CD4-positive, alpha-beta T cell (primary cell): Measurements from ENCODE around the gene CCDC102A. TPM values are rescaled to one million over a fixed set of nuclear protein-coding genes. Genes with fewer than 3 reads are reported as not detected.
A peak's percentile ranks its signal among the peaks of the same experiment; 100 is the strongest.

Source experiments
- ATAC-seq: fragments of 200-7000 bp; cut with Tn5 transposase; one replicate; pipeline ENCODE4 v1.10.0; 2022; ENCODE audit warnings: mild to moderate bottlenecking; ENCODE audit not compliant: poor library complexity
- CTCF ChIA-PET: fragments of 350-600 bp; sonication (Branson Sonifier 250); formaldehyde crosslinking; loops from one replicate; lab custom pipeline; 2021; ENCODE audit warnings: antibody characterized with exemption, inconsistent platforms; lab: Charles Lee
- POLR2A ChIA-PET: fragments of 350-600 bp; sonication (Branson Sonifier 250); formaldehyde crosslinking; loops from one replicate; lab custom pipeline; 2021; ENCODE audit warnings: antibody characterized with exemption, inconsistent platforms; lab: Charles Lee
- DNase-seq, 14 experiments: peaks; one replicate each; pipeline ENCODE4 v3.0.0-alpha.2; 2013 to 2020; ENCODE audit warnings: mixed read lengths in 2 of 14
- H3K27ac ChIP-seq, 2 donors: one replicate each; pipeline versions ENCODE4 v1.5.1 to v1.7.0; 2013; ENCODE audit warnings: low read length in 2 of 2, low read depth in 1 of 2, mild to moderate bottlenecking in 1 of 2
- H3K27me3 ChIP-seq, 2 experiments: 1 replicate in 1 of 2; 2 replicates in 1 of 2; pipeline versions ENCODE4 v1.6.1 to v1.7.0; 2013; ENCODE audit warnings: low read length in 2 of 2, control low read depth in 1 of 2, mild to moderate bottlenecking in 1 of 2, moderate library complexity in 1 of 2; ENCODE audit not compliant: insufficient read depth in 2 of 2, control insufficient read depth in 1 of 2
- H3K36me3 ChIP-seq: one replicate; pipeline ENCODE4 v1.6.1; 2013; ENCODE audit warnings: low read length, control low read depth; ENCODE audit not compliant: insufficient read depth
- H3K4me1 ChIP-seq: one replicate; pipeline ENCODE4 v1.6.1; 2013; ENCODE audit warnings: low read length, control low read depth; ENCODE audit not compliant: insufficient read depth
- H3K4me3 ChIP-seq: one replicate; pipeline ENCODE4 v1.5.1; 2013; ENCODE audit warnings: mild to moderate bottlenecking, low read length, moderate library complexity
- H3K9me3 ChIP-seq, 2 experiments: 1 replicate in 1 of 2; 2 replicates in 1 of 2; pipeline versions ENCODE4 v1.6.1 to v1.7.0; 2013; ENCODE audit warnings: low read length in 2 of 2, mild to moderate bottlenecking in 2 of 2, control low read depth in 1 of 2, moderate library complexity in 1 of 2; ENCODE audit not compliant: control insufficient read depth in 1 of 2, insufficient read depth in 1 of 2
- H3K27ac Mint-ChIP-seq: one replicate; pipeline ENCODE4 v1.8.0; 2020; ENCODE audit warnings: mixed read lengths
- H3K27me3 Mint-ChIP-seq: one replicate; pipeline ENCODE4 v1.8.0; 2021; ENCODE audit warnings: mixed read lengths
- H3K36me3 Mint-ChIP-seq: one replicate; pipeline ENCODE4 v1.8.0; 2021; ENCODE audit warnings: low read depth, mixed read lengths
- H3K4me1 Mint-ChIP-seq: one replicate; pipeline ENCODE4 v1.8.0; 2021; ENCODE audit warnings: low read depth, mixed read lengths
- H3K4me3 Mint-ChIP-seq: one replicate; pipeline ENCODE4 v1.8.0; 2020; ENCODE audit warnings: mild to moderate bottlenecking, mixed read lengths
- H3K9me3 Mint-ChIP-seq: one replicate; pipeline ENCODE4 v1.8.0; 2020; ENCODE audit warnings: mixed read lengths
- intact Hi-C, 2 experiments: fragments of 100-400 bp; cut with DNase I in 1 of 2; cut with micrococcal nuclease in 1 of 2; formaldehyde crosslinking; loops; one replicate each; pipeline versions ENCODE4 v1.15.1 to v1.9.0; 2023 to 2025; cut with DNase I, micrococcal nuclease
- total RNA-seq, 174 experiments: library from RNA in 2 of 174; stranded (reverse) in 2 of 174; gene quantifications; one replicate each; pipeline ENCODE4 v1.2.3 and lab custom pipeline; 2021 to 2026
- TF ChIP-seq, protein P1 (sequence below): fragments of 200-600 bp; IDR thresholded peaks from one replicate; pipeline ENCODE4 v1.8.0; 2022; ENCODE audit warnings: antibody characterized with exemption, mild to moderate bottlenecking

The CCDC102A gene
- total RNA-seq, 2 experiments from 2014 or later: 2.0 TPM

DNA sequence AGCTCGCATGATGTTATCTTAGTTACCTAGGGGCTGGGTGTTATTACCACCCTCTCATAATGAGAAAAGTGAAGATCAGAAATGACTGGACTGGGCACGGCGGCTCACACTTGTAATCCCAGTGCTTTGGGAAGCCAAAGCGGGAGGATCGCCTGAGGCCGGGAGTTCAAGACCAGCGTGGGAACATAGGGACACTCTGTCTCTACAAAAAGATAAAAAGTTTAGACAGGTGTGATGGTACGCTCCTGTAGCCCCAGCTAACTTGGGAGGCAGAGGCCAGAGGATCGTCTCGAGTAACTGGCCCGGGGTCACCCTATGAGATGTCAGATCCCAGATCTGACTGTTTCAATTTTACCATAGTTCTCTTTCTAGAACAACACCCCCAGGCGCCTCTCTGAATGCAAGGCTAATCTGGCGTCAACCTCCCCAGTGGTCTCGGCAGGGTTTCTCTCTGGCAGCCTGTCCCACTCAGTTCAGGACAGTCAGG, 1.9 kb upstream of the CCDC102A start:
- Histone ChIP-seq H3K4me1 (peaks cover 74% of the 10 kb centered on the region), H3K27ac (peak overlapping the region in 1 of 2 donors; percentile 65), H3K36me3 (no peaks in the 10 kb centered on the region), H3K4me3 (peak overlapping the region; percentile 59), H3K9me3 (no peaks in the 10 kb centered on the region), H3K27me3 (no peaks in the 10 kb centered on the region)
- ChIA-PET CTCF (interaction anchor here (1.0 to 3.4 kb wide), 4 partner anchors 19 to 238 kb away, joined by 3 to 26 read pairs (median 6); partner anchors contain the start of genes CIAPIN1 and COQ9), POLR2A (interaction anchor here (1.5 to 3.6 kb wide), 4 partner anchors 15 to 121 kb away, joined by 3 to 49 read pairs (median 5); partner anchors contain the start of gene DOK4)
- Mint-ChIP-seq H3K27ac (peak overlapping the region; percentile 96), H3K4me1 (peaks cover 65% of the 10 kb centered on the region), H3K36me3 (no peaks in the 10 kb centered on the region), H3K4me3 (peak overlapping the region; percentile 82), H3K9me3 (no peaks in the 10 kb centered on the region), H3K27me3 (no peaks in the 10 kb centered on the region)
- ATAC-seq: no peak
- intact Hi-C loops: loop anchor here in 1 of 2 experiments (5.0 kb wide), 1 partner anchor 199 kb away; the partner anchor contains the start of gene KATNB1
- no peak for DNase-seq
- TF ChIP-seq, protein P1, sequence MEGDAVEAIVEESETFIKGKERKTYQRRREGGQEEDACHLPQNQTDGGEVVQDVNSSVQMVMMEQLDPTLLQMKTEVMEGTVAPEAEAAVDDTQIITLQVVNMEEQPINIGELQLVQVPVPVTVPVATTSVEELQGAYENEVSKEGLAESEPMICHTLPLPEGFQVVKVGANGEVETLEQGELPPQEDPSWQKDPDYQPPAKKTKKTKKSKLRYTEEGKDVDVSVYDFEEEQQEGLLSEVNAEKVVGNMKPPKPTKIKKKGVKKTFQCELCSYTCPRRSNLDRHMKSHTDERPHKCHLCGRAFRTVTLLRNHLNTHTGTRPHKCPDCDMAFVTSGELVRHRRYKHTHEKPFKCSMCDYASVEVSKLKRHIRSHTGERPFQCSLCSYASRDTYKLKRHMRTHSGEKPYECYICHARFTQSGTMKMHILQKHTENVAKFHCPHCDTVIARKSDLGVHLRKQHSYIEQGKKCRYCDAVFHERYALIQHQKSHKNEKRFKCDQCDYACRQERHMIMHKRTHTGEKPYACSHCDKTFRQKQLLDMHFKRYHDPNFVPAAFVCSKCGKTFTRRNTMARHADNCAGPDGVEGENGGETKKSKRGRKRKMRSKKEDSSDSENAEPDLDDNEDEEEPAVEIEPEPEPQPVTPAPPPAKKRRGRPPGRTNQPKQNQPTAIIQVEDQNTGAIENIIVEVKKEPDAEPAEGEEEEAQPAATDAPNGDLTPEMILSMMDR: no peak

DNA sequence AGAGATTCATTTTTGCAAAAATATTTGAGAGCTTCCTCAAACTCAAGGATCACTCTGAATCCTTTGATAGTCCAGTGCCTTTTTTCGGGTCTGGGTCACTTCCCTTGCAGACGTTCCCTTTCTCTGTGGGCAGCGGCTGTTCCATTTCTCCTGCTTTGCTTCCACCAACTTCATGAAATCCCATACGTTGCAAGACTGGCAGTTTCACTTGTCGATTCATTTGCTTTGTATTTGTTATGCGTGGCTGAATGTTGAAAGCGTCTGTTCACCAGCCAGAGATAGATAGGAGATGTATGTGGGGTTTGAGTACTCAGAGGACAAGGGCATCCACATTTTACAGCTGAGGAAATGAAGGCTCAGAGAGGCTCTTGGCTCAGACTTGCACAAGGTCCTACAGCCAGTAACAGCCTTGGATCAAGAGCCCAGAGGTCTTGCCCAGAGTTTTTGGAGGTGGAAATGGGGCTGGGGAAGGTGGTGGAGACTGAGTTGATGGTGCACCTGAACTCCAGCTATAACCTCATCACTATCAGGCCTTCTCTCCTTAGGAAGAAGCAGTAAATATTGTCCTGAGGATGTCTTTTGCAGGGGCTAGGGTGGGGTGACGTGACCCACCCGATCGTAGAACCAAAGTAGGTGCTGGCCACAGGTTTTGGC, 1.3 kb upstream of the CCDC102A start:
- peaks cover 68% of the 10 kb centered on the region for H3K4me1 Mint-ChIP-seq
- intact Hi-C loops: loop anchor here (1.0 to 5.0 kb wide), 3 partner anchors 51 to 607 kb away; partner anchors contain the start of genes DOK4 (in 1 of the 2) and KATNB1 (in 1 of the 2)
- Histone ChIP-seq H3K9me3 (no peaks in the 10 kb centered on the region), H3K27ac (peak overlapping the region; percentile 65 to 94), H3K27me3 (no peaks in the 10 kb centered on the region), H3K4me1 (peaks cover 75% of the 10 kb centered on the region), H3K4me3 (peak overlapping the region; percentile 59), H3K36me3 (no peaks in the 10 kb centered on the region)
- H3K4me3 Mint-ChIP-seq: peak overlapping the region; percentile 82
- no peaks in the 10 kb centered on the region for H3K36me3 Mint-ChIP-seq
- H3K27ac Mint-ChIP-seq: peak overlapping the region; percentile 96
- ATAC-seq (no peak), DNase-seq (peak in 2 of 14 experiments; percentile 32 to 37)
- no peaks in the 10 kb centered on the region for H3K27me3 Mint-ChIP-seq
- POLR2A ChIA-PET: interaction anchor here (1.2 to 3.6 kb wide), 8 partner anchors 15 to 352 kb away, joined by 3 to 49 read pairs (median 6); partner anchors contain the start of genes CIAPIN1, COQ9, DOK4 and KATNB1
- H3K9me3 Mint-ChIP-seq: no peaks in the 10 kb centered on the region
- CTCF ChIA-PET: interaction anchor here (1.0 to 3.4 kb wide), 9 partner anchors 18 to 1196 kb away, joined by 3 to 26 read pairs (median 4); partner anchors contain the start of genes CIAPIN1, COQ9 and GOT2
- TF ChIP-seq, protein P1: no peak

GRCh38 chr16:57537194-57537505, 779 bp upstream of the CCDC102A start:
- intact Hi-C loops: loop anchor here (1.0 to 5.0 kb wide), 3 partner anchors 51 to 606 kb away; partner anchors contain the start of genes DOK4 (in 1 of the 2) and KATNB1 (in 1 of the 2)
- Mint-ChIP-seq H3K4me3 (peak overlapping the region; percentile 82), H3K27me3 (no peaks in the 10 kb centered on the region), H3K4me1 (peaks cover 68% of the 10 kb centered on the region), H3K36me3 (no peaks in the 10 kb centered on the region), H3K9me3 (no peaks in the 10 kb centered on the region), H3K27ac (peak overlapping the region; percentile 96)
- ChIA-PET POLR2A (interaction anchor here (0.6 to 3.6 kb wide), 10 partner anchors 14 to 650 kb away, joined by 3 to 49 read pairs (median 6); partner anchors contain the start of genes CIAPIN1, COQ9, DOK4 and KATNB1), CTCF (interaction anchor here (1.2 to 3.4 kb wide), 9 partner anchors 11 to 1197 kb away, joined by 3 to 26 read pairs (median 4); partner anchors contain the start of genes CIAPIN1, COQ9 and GOT2)
- Histone ChIP-seq H3K27ac (peak overlapping the region; percentile 65 to 94), H3K27me3 (no peaks in the 10 kb centered on the region), H3K4me1 (peaks cover 75% of the 10 kb centered on the region), H3K9me3 (no peaks in the 10 kb centered on the region), H3K36me3 (no peaks in the 10 kb centered on the region), H3K4me3 (peak overlapping the region; percentile 59)
- peak in 1 of 14 experiments; percentile 83 for DNase-seq
- TF ChIP-seq, protein P1: no peak
- no peak for ATAC-seq
